ENCODE results near the gene MSGN1. TPM values are rescaled to one million over a fixed set of nuclear protein-coding genes. Genes with fewer than 3 reads are reported as not detected.

Gene MSGN1
- total RNA-seq, 1 experiment from 2014 or later, result not detected

- Histone ChIP-seq H3K4me3 (replicated peaks in 1 of 2; ENCODE audit: low read depth in 1 of 2, low read length in 2 of 2) (no peak overlapping the region), H2AFZ (ENCODE audit: low read depth, low read length, poor library complexity, severe bottlenecking) (peak overlapping the region; percentile 33), H4K20me1 (ENCODE audit: insufficient read depth) (no peaks in the 10 kb centered on the region), H3K4me1 (ENCODE audit: control insufficient read depth in 1 of 2, insufficient read depth in 2 of 2, low read length in 2 of 2) (peaks cover 0 to 5% of the 10 kb centered on the region in 2 experiments; a peak in 1 of 4 replicates), H3K27me3 (ENCODE audit: insufficient read depth, low read length) (no peaks in the 10 kb centered on the region), H3K36me3 (ENCODE audit: control insufficient read depth in 1 of 2, insufficient read depth in 2 of 2, low read length in 2 of 2) (no peaks in the 10 kb centered on the region), H3K79me2 (ENCODE audit: insufficient read depth, low read length) (no peaks in the 10 kb centered on the region), H3K9me2 (ENCODE audit: insufficient read depth) (no peaks in the 10 kb centered on the region), H3K9me3 (ENCODE audit: control insufficient read depth in 1 of 2, insufficient read depth in 1 of 2, low read depth in 1 of 2, low read length in 2 of 2) (no peaks in the 10 kb centered on the region), H3K9ac (ENCODE audit: low read length) (no peak overlapping the region), H3K27ac (ENCODE audit: low read depth, low read length) (no peak overlapping the region), H3K4me2 (ENCODE audit: low read length) (no peak overlapping the region)
- TF ChIP-seq FOSL1 (IDR thresholded peaks at IDR 0.05; ENCODE audit: low read depth) (no peak), ZFX (IDR thresholded peaks at IDR 0.05) (no peak), EZH2 (IDR thresholded peaks at IDR 0.05) (no peak), CEBPB (IDR thresholded peaks at IDR 0.05; ENCODE audit: low read depth) (no peak)
- intact Hi-C loops (cut with micrococcal nuclease), result no loop called here
- no TSS peak for BruUV-seq (replicated peaks)
- CTCF ChIA-PET, result no interaction called here
- no peak for DNase-seq (ENCODE audit: low read depth, low spot score)
- POLR2A ChIA-PET, result no interaction called here
- RAD21 ChIA-PET (ENCODE audit: low non-redundant PET in 1 of 2, low total read pairs in 2 of 2, uncharacterized antibody in 2 of 2, unreplicated experiment in 2 of 2), result no interaction called here
- ATAC-seq, result no peak
These were observed 634 bp upstream of the MSGN1 start for GRCh38 chr2:17815468-17816184.

- H2AFZ ChIP-seq (ENCODE audit: low read depth, low read length, poor library complexity, severe bottlenecking), result no peak overlapping the region
- no TSS peak for BruUV-seq (replicated peaks)
- H3K27me3 ChIP-seq (ENCODE audit: insufficient read depth, low read length), result 0 out of 2 replicates have a peak, but pooled peaks cover 4% of the 10 kb centered on the region
- intact Hi-C loops (cut with micrococcal nuclease), result no loop called here
- H3K4me2 ChIP-seq (ENCODE audit: low read length), result no peak overlapping the region
- DNase-seq (ENCODE audit: low read depth, low spot score) (no peak), ATAC-seq (no peak)
- ChIA-PET CTCF (no interaction called here), RAD21 (ENCODE audit: low non-redundant PET in 1 of 2, low total read pairs in 2 of 2, uncharacterized antibody in 2 of 2, unreplicated experiment in 2 of 2) (no interaction called here), POLR2A (no interaction called here)
- H3K36me3 ChIP-seq (ENCODE audit: control insufficient read depth in 1 of 2, insufficient read depth in 2 of 2, low read length in 2 of 2), result no peaks in the 10 kb centered on the region
- no peak overlapping the region for H3K9ac ChIP-seq (ENCODE audit: low read length)
- no peak overlapping the region for H3K4me3 ChIP-seq (replicated peaks in 1 of 2; ENCODE audit: low read depth in 1 of 2, low read length in 2 of 2)
- H3K9me2 ChIP-seq (ENCODE audit: insufficient read depth), result no peaks in the 10 kb centered on the region
- no peaks in the 10 kb centered on the region for H3K79me2 ChIP-seq (ENCODE audit: insufficient read depth, low read length)
- no peaks in the 10 kb centered on the region for H4K20me1 ChIP-seq (ENCODE audit: insufficient read depth)
- H3K9me3 ChIP-seq (ENCODE audit: control insufficient read depth in 1 of 2, insufficient read depth in 1 of 2, low read depth in 1 of 2, low read length in 2 of 2), result no peaks in the 10 kb centered on the region
- H3K27ac ChIP-seq (ENCODE audit: low read depth, low read length), result no peak overlapping the region
- H3K4me1 ChIP-seq (ENCODE audit: control insufficient read depth in 1 of 2, insufficient read depth in 2 of 2, low read length in 2 of 2), result peaks cover 0 to 5% of the 10 kb centered on the region in 2 experiments; a peak in 1 of 4 replicates
- TF ChIP-seq CBX3 (IDR thresholded peaks at IDR 0.05; ENCODE audit: low read depth) (no peak), MAX (IDR thresholded peaks at IDR 0.05) (no peak), SIN3A (IDR thresholded peaks at IDR 0.05; ENCODE audit: low read depth) (no peak), ELF1 (IDR thresholded peaks at IDR 0.05; ENCODE audit: borderline replicate concordance, low read depth) (no peak), CTCF (IDR thresholded peaks at IDR 0.05 in 2 of 3, conservative IDR thresholded peaks at IDR 0.05 in 1 of 3; ENCODE audit: borderline replicate concordance in 1 of 3, insufficient read depth in 1 of 3, low read depth in 2 of 3, low read length in 2 of 3) (no peak), ZFX (IDR thresholded peaks at IDR 0.05) (no peak), EZH2 (IDR thresholded peaks at IDR 0.05) (no peak), ATF3 (IDR thresholded peaks at IDR 0.05) (no peak), EZH2phosphoT487 (IDR thresholded peaks at IDR 0.05; ENCODE audit: borderline replicate concordance) (no peak), CEBPB (IDR thresholded peaks at IDR 0.05; ENCODE audit: low read depth) (no peak), TCF7L2 (IDR thresholded peaks at IDR 0.05; ENCODE audit: borderline replicate concordance, extremely low read depth, insufficient read depth, insufficient read length) (no peak), YY1 (IDR thresholded peaks at IDR 0.05; ENCODE audit: extremely low read depth, insufficient replicate concordance, low read depth, low read length) (no peak)
These were observed 2.1 kb downstream of the MSGN1 start for GRCh38 chr2:17818235-17818815.

All from HCT116 (cell line).